RWPE1 (cell line): ENCODE measurements around the gene SLC9A5.

Source experiments
- CTCF ChIA-PET: fragments of 350-600 bp; sonication (Branson Sonifier 250); formaldehyde crosslinking; extraction: SDS; loops from one replicate; lab custom pipeline; 2021; lab: Yijun Ruan, JAX
- POLR2A ChIA-PET: fragments of 400-600 bp; formaldehyde crosslinking; extraction: SDS; loops from one replicate; lab custom pipeline; 2020; ENCODE audit warnings: antibody characterized with exemption; ENCODE audit not compliant: low non-redundant PET; lab: Yijun Ruan, JAX
- DNase-seq: peaks from one replicate; pipeline ENCODE4 v3.0.0; 2012; ENCODE audit warnings: low spot score
- H3K27ac ChIP-seq: fragments of 450-650 bp; 2 replicates; pipeline ENCODE4 v1.5.1; 2017
- CTCF ChIP-seq: fragments of 450-650 bp; conservative IDR thresholded peaks from 2 replicates; pipeline ENCODE4 v1.5.1; 2017; ENCODE audit warnings: low read depth, mild to moderate bottlenecking

SLC9A5 gene

GRCh38 chr16:67208154-67208896, 40.5 kb upstream of the SLC9A5 start:
- no peak for TF ChIP-seq CTCF
- ChIA-PET CTCF (interaction anchor here (1.4 to 3.7 kb wide), 2 partner anchors 9 to 23 kb away, joined by 6 to 20 read pairs; partner anchors contain the start of gene ELMO3), POLR2A (interaction anchor here (1.2 kb wide), 1 partner anchor 20 kb away, joined by 3 read pairs; no protein-coding TSS in a partner anchor)
- no peak for DNase-seq
- H3K27ac ChIP-seq, result peak overlapping the region; percentile 87

DNA sequence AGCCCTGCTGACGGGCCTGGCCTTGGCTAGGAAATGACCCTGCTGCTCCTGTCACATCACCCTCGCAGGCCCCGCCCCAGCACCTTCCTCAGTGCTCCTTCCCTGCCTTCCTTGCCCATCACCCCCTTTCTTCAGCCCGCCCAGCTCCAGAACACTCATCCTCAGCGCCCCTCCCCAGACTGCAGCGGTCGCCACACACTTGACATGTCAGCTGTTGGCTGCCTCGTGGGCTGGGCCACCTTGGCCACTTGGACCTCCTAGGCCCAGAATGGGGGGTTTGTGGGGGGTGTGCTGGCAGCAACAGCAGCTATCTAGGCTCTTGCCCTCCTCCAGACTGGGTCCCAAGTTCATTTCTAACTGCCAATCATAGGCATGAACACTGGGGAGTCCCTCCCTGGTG, 39.2 kb upstream of the SLC9A5 start:
- TF ChIP-seq CTCF, result no peak
- CTCF ChIA-PET, result interaction anchor here (3.7 to 4.2 kb wide), 2 partner anchors 11 kb away, joined by 19 to 20 read pairs; partner anchors contain the start of gene ELMO3
- no peak for DNase-seq
- peak overlapping the region; percentile 87 for H3K27ac ChIP-seq
- POLR2A ChIA-PET, result no interaction called here

GRCh38 chr16:67210069-67210937, 38.5 kb upstream of the SLC9A5 start:
- no peak for TF ChIP-seq CTCF
- CTCF ChIA-PET, result interaction anchor here (0.7 to 4.2 kb wide), 2 partner anchors 11 to 437 kb away, joined by 3 to 19 read pairs; partner anchors contain the start of gene ELMO3
- DNase-seq, result no peak
- peak overlapping the region; percentile 87 for H3K27ac ChIP-seq
- POLR2A ChIA-PET, result no interaction called here

DNA sequence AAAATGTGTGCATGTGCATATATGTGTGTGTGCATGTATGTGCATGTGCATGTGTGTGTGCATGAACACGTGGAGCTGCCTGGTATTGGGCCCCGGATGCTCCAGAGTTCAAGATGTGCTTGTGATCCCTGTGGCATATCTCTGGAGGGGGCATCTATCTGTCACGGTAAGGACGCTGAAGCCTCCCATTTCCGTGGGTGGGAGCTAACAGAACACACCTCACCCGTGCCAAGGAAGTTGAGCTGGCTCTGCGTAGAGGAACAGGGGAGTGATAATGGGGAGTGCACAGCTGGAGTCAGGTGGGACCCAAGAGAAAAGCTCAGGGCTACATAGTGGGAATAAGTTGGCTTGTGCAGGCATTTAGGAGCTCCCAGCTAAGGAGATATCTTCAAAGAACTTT, 37.1 kb upstream of the SLC9A5 start:
- TF ChIP-seq CTCF, result no peak
- no peak for DNase-seq
- ChIA-PET CTCF (interaction anchor here (1.0 to 4.2 kb wide), 2 partner anchors 13 to 56 kb away, joined by 3 to 19 read pairs; partner anchors contain the start of gene ELMO3), POLR2A (interaction anchor here (2.2 kb wide), 1 partner anchor 35 kb away, joined by 14 read pairs; no protein-coding TSS in a partner anchor)
- H3K27ac ChIP-seq, result peak overlapping the region; percentile 93

- H3K27ac ChIP-seq, result peak overlapping the region; percentile 93
- peak; percentile 79 for DNase-seq
- ChIA-PET CTCF (interaction anchor here (0.7 to 4.2 kb wide), 3 partner anchors 14 to 187 kb away, joined by 3 to 19 read pairs (median 4); partner anchors contain the start of gene ELMO3), POLR2A (interaction anchor here (0.7 to 2.2 kb wide), 2 partner anchors 34 to 58 kb away, joined by 3 to 14 read pairs; no protein-coding TSS in a partner anchor)
- no peak for TF ChIP-seq CTCF
Measured at GRCh38 chr16:67212766-67213165, 36.0 kb upstream of the SLC9A5 start.
